ENCODE data around the gene FMN1. TPM values are rescaled to one million over a fixed set of nuclear protein-coding genes. Genes with fewer than 3 reads are reported as not detected.

FMN1 gene
- total and polyA plus RNA-seq, 7 experiments from 2014 or later = 0.02 to 32.2 (median 1.0) TPM; not detected in 1

- intact Hi-C loops (cut with micrococcal nuclease) = loop anchor here in 1 of 2 donors (10.0 kb wide), 1 partner anchor 844 kb away; the partner anchor contains the start of gene AVEN
- Mint-ChIP-seq H3K36me3 (no peaks in the 10 kb centered on the region), H3K27ac (no peak overlapping the region), H3K9me3 (no peaks in the 10 kb centered on the region), H3K4me1 (peaks cover 4 to 17% (median 9%) of the 10 kb centered on the region in 7 donors), H3K27me3 (peaks cover 0 to 41% (median 5%) of the 10 kb centered on the region in 5 donors), H3K4me3 (no peak overlapping the region)
- ATAC-seq (no peak), DNase-seq (no peak)
- Histone ChIP-seq H3K4me3 (ENCODE audit: low read length) (no peak overlapping the region), H3K27ac (ENCODE audit: low read depth, low read length) (no peak overlapping the region), H3K27me3 (ENCODE audit: control insufficient read depth in 2 of 2, insufficient read depth in 2 of 2, low read length in 2 of 2) (no peaks in the 10 kb centered on the region), H3K4me1 (ENCODE audit: control insufficient read depth in 2 of 2, insufficient read depth in 2 of 2, low read length in 2 of 2) (peaks cover 0 to 8% of the 10 kb centered on the region in 2 donors), H3K9me3 (ENCODE audit: control insufficient read depth in 2 of 3, low read length in 3 of 3) (no peaks in the 10 kb centered on the region), H3K36me3 (ENCODE audit: control insufficient read depth in 2 of 3, insufficient read depth in 3 of 3, low read length in 3 of 3) (no peaks in the 10 kb centered on the region)
- POLR2A ChIA-PET = no interaction called here
- CTCF ChIA-PET = no interaction called here
Measured at GRCh38 chr15:33190539-33190938, 4.0 kb downstream of the FMN1 start.

GRCh38 chr15:33188641-33189257 is 5.8 kb downstream of the FMN1 start:
- Mint-ChIP-seq H3K4me1 (peaks cover 0 to 2% (median under 1%) of the 10 kb centered on the region in 7 donors), H3K27ac (no peak overlapping the region), H3K36me3 (no peaks in the 10 kb centered on the region), H3K27me3 (peaks cover 0 to 36% (median 5%) of the 10 kb centered on the region in 5 donors), H3K4me3 (no peak overlapping the region), H3K9me3 (no peaks in the 10 kb centered on the region)
- DNase-seq = no peak
- ChIA-PET POLR2A (no interaction called here), CTCF (no interaction called here)
- H3K27me3 ChIP-seq (ENCODE audit: control insufficient read depth in 2 of 2, insufficient read depth in 2 of 2, low read length in 2 of 2) = no peaks in the 10 kb centered on the region
- H3K9me3 ChIP-seq (ENCODE audit: control insufficient read depth in 2 of 3, low read length in 3 of 3) = no peaks in the 10 kb centered on the region
- H3K4me1 ChIP-seq (ENCODE audit: control insufficient read depth in 2 of 2, insufficient read depth in 2 of 2, low read length in 2 of 2) = no peaks in the 10 kb centered on the region
- peak; percentile 45 for ATAC-seq
- intact Hi-C loops (cut with micrococcal nuclease) = no loop called here
- H3K27ac ChIP-seq (ENCODE audit: low read depth, low read length) = no peak overlapping the region
- H3K4me3 ChIP-seq (ENCODE audit: low read length) = no peak overlapping the region
- H3K36me3 ChIP-seq (ENCODE audit: control insufficient read depth in 2 of 3, insufficient read depth in 3 of 3, low read length in 3 of 3) = no peaks in the 10 kb centered on the region

GRCh38 chr15:33188159-33188558 is 6.4 kb downstream of the FMN1 start:
- Mint-ChIP-seq H3K9me3 (no peaks in the 10 kb centered on the region), H3K27ac (no peak overlapping the region), H3K27me3 (peaks cover 0 to 30% (median 5%) of the 10 kb centered on the region in 5 donors), H3K4me3 (no peak overlapping the region), H3K36me3 (no peaks in the 10 kb centered on the region), H3K4me1 (peaks cover 0 to 2% (median 0%) of the 10 kb centered on the region in 7 donors)
- ChIA-PET POLR2A (no interaction called here), CTCF (no interaction called here)
- intact Hi-C loops (cut with micrococcal nuclease) = no loop called here
- H3K4me3 ChIP-seq (ENCODE audit: low read length) = no peak overlapping the region
- no peaks in the 10 kb centered on the region for H3K4me1 ChIP-seq (ENCODE audit: control insufficient read depth in 2 of 2, insufficient read depth in 2 of 2, low read length in 2 of 2)
- H3K27me3 ChIP-seq (ENCODE audit: control insufficient read depth in 2 of 2, insufficient read depth in 2 of 2, low read length in 2 of 2) = no peaks in the 10 kb centered on the region
- H3K36me3 ChIP-seq (ENCODE audit: control insufficient read depth in 2 of 3, insufficient read depth in 3 of 3, low read length in 3 of 3) = no peaks in the 10 kb centered on the region
- DNase-seq = no peak
- no peak for ATAC-seq
- H3K9me3 ChIP-seq (ENCODE audit: control insufficient read depth in 2 of 3, low read length in 3 of 3) = no peaks in the 10 kb centered on the region
- no peak overlapping the region for H3K27ac ChIP-seq (ENCODE audit: low read depth, low read length)

GRCh38 chr15:33183334-33183733 is 11.2 kb downstream of the FMN1 start:
- Histone ChIP-seq H3K36me3 (ENCODE audit: control insufficient read depth in 2 of 3, insufficient read depth in 3 of 3, low read length in 3 of 3) (no peaks in the 10 kb centered on the region), H3K9me3 (ENCODE audit: control insufficient read depth in 2 of 3, low read length in 3 of 3) (no peaks in the 10 kb centered on the region), H3K27me3 (ENCODE audit: control insufficient read depth in 2 of 2, insufficient read depth in 2 of 2, low read length in 2 of 2) (no peaks in the 10 kb centered on the region), H3K4me1 (ENCODE audit: control insufficient read depth in 2 of 2, insufficient read depth in 2 of 2, low read length in 2 of 2) (no peaks in the 10 kb centered on the region), H3K27ac (ENCODE audit: low read depth, low read length) (no peak overlapping the region), H3K4me3 (ENCODE audit: low read length) (no peak overlapping the region)
- Mint-ChIP-seq H3K27me3 (peaks cover 0 to 6% (median 0%) of the 10 kb centered on the region in 5 donors), H3K36me3 (no peaks in the 10 kb centered on the region), H3K4me1 (no peaks in the 10 kb centered on the region), H3K27ac (no peak overlapping the region), H3K4me3 (no peak overlapping the region), H3K9me3 (no peaks in the 10 kb centered on the region)
- ChIA-PET POLR2A (no interaction called here), CTCF (no interaction called here)
- intact Hi-C loops (cut with micrococcal nuclease) = no loop called here
- no peak for ATAC-seq
- no peak for DNase-seq

- H3K9me3 Mint-ChIP-seq = no peaks in the 10 kb centered on the region
- ATAC-seq (peak; percentile 24), DNase-seq (no peak)
- Histone ChIP-seq H3K27ac (ENCODE audit: low read depth, low read length) (no peak overlapping the region), H3K36me3 (ENCODE audit: control insufficient read depth in 2 of 3, insufficient read depth in 3 of 3, low read length in 3 of 3) (no peaks in the 10 kb centered on the region), H3K4me1 (ENCODE audit: control insufficient read depth in 2 of 2, insufficient read depth in 2 of 2, low read length in 2 of 2) (no peaks in the 10 kb centered on the region), H3K9me3 (ENCODE audit: control insufficient read depth in 2 of 3, low read length in 3 of 3) (no peaks in the 10 kb centered on the region), H3K4me3 (ENCODE audit: low read length) (no peak overlapping the region), H3K27me3 (ENCODE audit: control insufficient read depth in 2 of 2, insufficient read depth in 2 of 2, low read length in 2 of 2) (no peaks in the 10 kb centered on the region)
- intact Hi-C loops (cut with micrococcal nuclease) = no loop called here
- CTCF ChIA-PET = no interaction called here
- H3K27ac Mint-ChIP-seq = peak overlapping the region in 1 of 9 donors; percentile 9
- no peaks in the 10 kb centered on the region for H3K4me1 Mint-ChIP-seq
- no peaks in the 10 kb centered on the region for H3K36me3 Mint-ChIP-seq
- H3K4me3 Mint-ChIP-seq = no peak overlapping the region
- peaks cover 0 to 6% (median 0%) of the 10 kb centered on the region in 5 donors for H3K27me3 Mint-ChIP-seq
- POLR2A ChIA-PET = no interaction called here
Measured at GRCh38 chr15:33182926-33183325, 11.6 kb downstream of the FMN1 start.

GRCh38 chr15:33182278-33182905 is 12.1 kb downstream of the FMN1 start:
- no peak overlapping the region for H3K27ac ChIP-seq (ENCODE audit: low read depth, low read length)
- H3K36me3 ChIP-seq (ENCODE audit: control insufficient read depth in 2 of 3, insufficient read depth in 3 of 3, low read length in 3 of 3) = no peaks in the 10 kb centered on the region
- no peaks in the 10 kb centered on the region for H3K9me3 ChIP-seq (ENCODE audit: control insufficient read depth in 2 of 3, low read length in 3 of 3)
- intact Hi-C loops (cut with micrococcal nuclease) = no loop called here
- Mint-ChIP-seq H3K4me3 (no peak overlapping the region), H3K27ac (peak overlapping the region in 1 of 9 donors; percentile 33), H3K27me3 (peaks cover 0 to 6% (median 0%) of the 10 kb centered on the region in 5 donors), H3K9me3 (no peaks in the 10 kb centered on the region), H3K4me1 (no peaks in the 10 kb centered on the region), H3K36me3 (no peaks in the 10 kb centered on the region)
- no peaks in the 10 kb centered on the region for H3K4me1 ChIP-seq (ENCODE audit: control insufficient read depth in 2 of 2, insufficient read depth in 2 of 2, low read length in 2 of 2)
- DNase-seq = no peak
- POLR2A ChIA-PET = no interaction called here
- CTCF ChIA-PET = no interaction called here
- no peak overlapping the region for H3K4me3 ChIP-seq (ENCODE audit: low read length)
- ATAC-seq = no peak
- no peaks in the 10 kb centered on the region for H3K27me3 ChIP-seq (ENCODE audit: control insufficient read depth in 2 of 2, insufficient read depth in 2 of 2, low read length in 2 of 2)

GRCh38 chr15:33179874-33180273 is 14.6 kb downstream of the FMN1 start:
- CTCF ChIA-PET = no interaction called here
- intact Hi-C loops (cut with micrococcal nuclease) = no loop called here
- Mint-ChIP-seq H3K27me3 (peaks cover 0 to 4% (median 0%) of the 10 kb centered on the region in 5 donors), H3K27ac (no peak overlapping the region), H3K4me1 (no peaks in the 10 kb centered on the region), H3K9me3 (no peaks in the 10 kb centered on the region), H3K36me3 (no peaks in the 10 kb centered on the region), H3K4me3 (no peak overlapping the region)
- Histone ChIP-seq H3K27me3 (ENCODE audit: control insufficient read depth in 2 of 2, insufficient read depth in 2 of 2, low read length in 2 of 2) (no peaks in the 10 kb centered on the region), H3K4me1 (ENCODE audit: control insufficient read depth in 2 of 2, insufficient read depth in 2 of 2, low read length in 2 of 2) (no peaks in the 10 kb centered on the region), H3K27ac (ENCODE audit: low read depth, low read length) (no peak overlapping the region), H3K36me3 (ENCODE audit: control insufficient read depth in 2 of 3, insufficient read depth in 3 of 3, low read length in 3 of 3) (no peaks in the 10 kb centered on the region), H3K4me3 (ENCODE audit: low read length) (no peak overlapping the region), H3K9me3 (ENCODE audit: control insufficient read depth in 2 of 3, low read length in 3 of 3) (no peaks in the 10 kb centered on the region)
- POLR2A ChIA-PET = no interaction called here
- ATAC-seq (no peak), DNase-seq (no peak)
